NCI-H2196 (cell line): ENCODE data around the gene SCAMP1.
"Not testable (repeated sequence)": the region's sequence is repeated elsewhere in the genome, so short reads cannot be mapped to it uniquely, and the experiment has no call there.

ENCODE experiments used
- DNase-seq: peaks from one replicate; lab custom pipeline; 2025; ENCODE audit not compliant: unreplicated experiment; lab: John Stamatoyannopoulos, UW

The SCAMP1 gene, protein sequence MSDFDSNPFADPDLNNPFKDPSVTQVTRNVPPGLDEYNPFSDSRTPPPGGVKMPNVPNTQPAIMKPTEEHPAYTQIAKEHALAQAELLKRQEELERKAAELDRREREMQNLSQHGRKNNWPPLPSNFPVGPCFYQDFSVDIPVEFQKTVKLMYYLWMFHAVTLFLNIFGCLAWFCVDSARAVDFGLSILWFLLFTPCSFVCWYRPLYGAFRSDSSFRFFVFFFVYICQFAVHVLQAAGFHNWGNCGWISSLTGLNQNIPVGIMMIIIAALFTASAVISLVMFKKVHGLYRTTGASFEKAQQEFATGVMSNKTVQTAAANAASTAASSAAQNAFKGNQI

DNA sequence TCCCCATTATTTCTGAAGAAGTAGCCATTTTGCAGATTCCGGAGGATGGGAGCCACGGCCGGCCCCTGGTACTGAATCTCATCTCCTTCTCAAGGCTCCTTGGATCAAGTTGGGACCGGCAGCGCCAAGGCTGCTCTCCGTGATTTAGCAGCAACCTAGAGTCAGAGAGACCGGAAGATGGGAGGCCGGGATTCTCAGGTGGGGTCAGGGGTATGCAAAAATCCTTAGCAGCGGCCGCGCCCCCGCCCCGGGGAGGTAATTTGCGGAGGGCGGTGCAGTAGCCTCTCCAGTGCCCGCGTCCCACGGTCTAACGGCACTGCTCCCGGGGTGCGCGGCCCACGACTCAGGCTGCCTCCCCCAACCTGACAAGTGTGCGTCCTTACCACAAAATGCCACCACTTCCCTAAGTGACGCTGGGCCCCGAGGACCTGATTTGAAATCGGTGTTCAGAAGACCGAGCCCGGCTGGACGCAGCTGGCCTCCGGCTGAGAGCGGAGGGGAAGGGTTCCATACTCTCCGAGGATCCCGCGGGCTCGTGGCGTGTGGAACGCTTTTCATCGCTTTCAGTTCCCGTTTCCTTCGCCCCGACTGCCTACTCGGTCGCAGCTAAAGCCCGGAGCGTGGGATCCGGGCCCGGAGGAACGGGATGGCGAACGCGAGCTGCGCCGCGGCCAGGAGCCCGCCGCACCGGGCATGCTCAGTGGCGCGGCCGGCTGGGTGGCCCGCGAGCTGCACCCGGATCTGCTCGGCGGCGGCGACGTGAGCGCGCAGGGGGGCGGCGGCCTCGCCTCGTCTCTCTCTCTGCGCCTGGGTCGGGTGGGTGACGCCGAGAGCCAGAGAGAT, at the start of gene SCAMP1:
SCAMP1 (plus strand) TSS at position 787 of the 843 bp plus-strand sequence; CDS start at position 842, 55 bp downstream.
- DNase-seq: peak; percentile 82

GRCh38 chr5:78317515-78317914, 42.9 kb upstream of the SCAMP1 start:
- DNase-seq: no peak

DNA sequence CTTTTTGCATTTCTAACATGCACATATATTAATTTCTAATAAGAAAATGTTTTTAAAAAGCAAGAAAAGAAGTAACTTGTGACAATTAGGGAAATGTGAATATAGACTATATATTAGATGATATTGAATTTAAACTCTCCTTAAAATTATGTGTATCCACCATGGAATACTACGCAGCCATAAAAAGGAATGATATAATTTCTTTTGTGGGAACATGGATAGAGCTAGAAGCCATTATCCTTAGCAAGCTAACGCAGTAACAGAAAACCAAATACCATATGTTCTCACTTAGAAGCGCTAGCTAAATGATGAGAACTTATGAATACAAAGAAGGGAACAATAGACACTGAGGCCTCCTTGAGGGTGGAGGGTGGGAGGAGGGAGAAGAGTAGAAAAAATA, 42.1 kb upstream of the SCAMP1 start:
- no peak for DNase-seq

DNA sequence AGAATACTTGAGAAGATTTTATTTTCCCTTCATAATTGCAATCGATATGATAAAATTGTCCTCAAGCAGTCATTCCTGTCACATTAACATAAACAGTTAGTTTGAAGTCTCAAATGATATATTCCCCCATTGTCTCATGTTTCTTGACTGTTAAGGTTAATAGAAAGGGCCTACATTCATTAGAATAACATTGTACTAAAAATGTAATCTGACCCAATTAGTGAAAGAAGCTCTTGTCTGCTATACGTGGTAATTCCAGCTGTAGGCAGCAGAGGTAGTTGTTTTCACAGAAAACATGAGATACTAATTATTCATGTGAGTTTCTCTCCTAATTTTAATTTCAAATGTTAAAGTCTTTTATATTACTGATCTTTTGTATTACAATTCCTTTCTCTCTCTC, 40.0 kb upstream of the SCAMP1 start:
- no peak for DNase-seq

- no peak for DNase-seq
Measured at GRCh38 chr5:78323241-78323640, 37.2 kb upstream of the SCAMP1 start.

- no peak for DNase-seq
Measured at GRCh38 chr5:78326930-78327329, 33.5 kb upstream of the SCAMP1 start.

DNA sequence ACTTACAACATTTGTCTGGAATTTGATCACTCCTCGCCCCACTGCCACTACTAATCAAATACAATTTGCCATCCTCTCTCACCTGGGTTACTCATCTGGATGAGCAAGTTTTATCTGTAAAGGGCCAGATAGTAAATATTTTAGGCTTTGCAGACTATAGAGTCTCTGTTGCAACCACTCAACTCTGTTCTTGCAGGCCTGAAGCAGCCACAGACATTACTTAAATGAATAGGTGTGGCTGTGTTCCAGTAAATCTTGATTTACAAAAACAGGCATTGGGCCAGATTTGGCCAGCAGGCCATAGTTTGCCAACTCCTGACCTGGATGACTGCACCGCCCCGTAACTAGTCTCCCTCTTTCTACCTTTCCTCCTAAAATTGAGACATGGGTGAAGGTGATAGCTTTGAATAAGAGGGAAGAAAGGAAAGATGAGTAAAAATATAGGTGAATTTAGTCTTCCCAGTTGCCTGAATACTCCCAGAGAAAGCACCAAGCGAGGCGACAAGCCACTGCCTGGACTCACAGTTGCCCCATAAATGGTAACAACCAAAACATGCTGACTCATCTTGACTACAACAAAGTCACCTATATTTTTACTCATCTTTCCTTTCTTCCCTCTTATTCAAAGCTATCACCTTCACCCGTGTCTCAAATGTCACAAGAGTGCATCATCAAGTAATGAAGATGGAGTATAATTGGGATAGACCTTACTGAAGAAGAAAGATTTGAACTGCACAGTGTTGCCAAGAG, 32.5 kb upstream of the SCAMP1 start:
- DNase-seq: peak; percentile 6

DNA sequence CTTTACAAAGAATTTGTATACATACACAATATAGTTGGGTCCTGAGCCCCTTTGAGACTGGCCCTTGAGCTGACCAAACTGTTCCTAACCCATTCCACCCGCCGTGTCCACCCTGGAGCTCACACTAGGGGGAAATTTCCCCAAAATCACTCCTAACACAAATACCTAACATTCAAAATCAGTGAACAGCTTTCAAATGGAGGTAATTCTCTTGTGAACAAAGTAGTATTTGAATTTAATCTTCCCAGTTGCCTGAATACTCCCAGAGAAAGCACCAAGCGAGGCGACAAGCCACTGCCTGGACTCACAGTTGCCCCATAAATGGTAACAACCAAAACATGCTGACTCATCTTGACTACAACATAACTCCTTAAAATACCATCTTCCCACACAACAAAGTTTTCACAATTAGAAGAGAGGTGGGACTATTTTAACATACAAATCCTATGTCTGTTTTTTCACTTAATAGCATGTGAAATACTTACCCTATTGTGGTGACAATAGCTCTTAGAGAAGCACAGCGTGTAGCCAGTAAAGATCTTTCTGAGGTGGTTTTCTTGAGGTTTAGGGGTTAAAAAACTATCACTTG, 31.7 kb upstream of the SCAMP1 start:
- no peak for DNase-seq

GRCh38 chr5:78331523-78332080, 28.8 kb upstream of the SCAMP1 start:
- no peak for DNase-seq

GRCh38 chr5:78334811-78335210, 25.6 kb upstream of the SCAMP1 start:
- no peak for DNase-seq

GRCh38 chr5:78335976-78336375, 24.4 kb upstream of the SCAMP1 start:
- no peak for DNase-seq

GRCh38 chr5:78336698-78337097, 23.7 kb upstream of the SCAMP1 start:
- DNase-seq: no peak

- no peak for DNase-seq
Measured at GRCh38 chr5:78339617-78340436, 20.6 kb upstream of the SCAMP1 start.

- no peak for DNase-seq
Measured at GRCh38 chr5:78341440-78341839, 19.0 kb upstream of the SCAMP1 start.

DNA sequence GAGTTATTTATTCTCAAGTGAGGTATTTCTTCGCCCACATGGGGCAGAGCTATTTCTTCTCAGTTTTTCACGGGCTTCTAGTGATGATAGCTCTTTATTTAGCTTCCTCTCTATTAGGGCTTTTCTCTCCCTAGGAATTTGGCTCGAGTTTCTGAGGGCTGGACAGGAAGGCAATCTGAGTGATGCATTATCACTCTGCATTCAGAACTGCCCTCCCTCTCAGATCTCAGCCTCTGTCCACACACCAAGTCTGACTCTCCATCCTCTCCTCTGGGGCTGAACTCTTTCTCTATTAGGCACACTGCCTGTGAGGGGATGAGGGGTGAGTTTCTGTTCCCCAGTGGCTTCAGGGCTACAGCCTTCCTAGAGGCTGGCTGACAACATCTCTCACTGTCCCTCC, 14.9 kb upstream of the SCAMP1 start:
- DNase-seq: no peak

- no peak for DNase-seq
Measured at GRCh38 chr5:78353520-78353919, 6.9 kb upstream of the SCAMP1 start.

DNA sequence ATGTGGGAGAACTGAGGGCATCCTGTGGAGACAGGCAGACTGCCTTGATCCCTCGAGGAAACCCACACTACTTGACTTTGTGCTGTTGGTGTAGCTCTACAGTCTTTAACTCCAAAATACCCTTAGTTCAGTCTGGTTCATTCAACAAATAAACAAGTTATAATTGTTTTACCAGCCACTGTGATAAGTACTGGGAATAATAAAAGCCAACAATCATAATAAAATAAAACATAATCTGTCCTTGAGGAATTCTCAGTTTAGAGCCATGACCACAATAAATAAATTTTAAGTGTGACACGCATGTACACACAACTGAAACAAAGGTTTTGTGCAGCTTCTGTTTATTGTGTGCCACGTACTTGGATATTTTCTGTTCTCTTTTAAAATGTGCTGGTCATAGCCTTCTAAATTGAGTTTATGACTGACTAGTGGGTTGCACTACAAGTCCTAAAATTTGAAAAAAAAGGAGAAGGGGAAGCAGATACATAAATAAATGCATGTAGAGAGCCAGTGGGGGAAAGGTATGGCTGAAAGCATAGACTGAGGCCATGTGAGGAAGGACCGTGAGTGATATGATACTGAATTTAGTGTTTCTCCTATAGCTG, 6.2 kb upstream of the SCAMP1 start:
- DNase-seq: no peak

DNA sequence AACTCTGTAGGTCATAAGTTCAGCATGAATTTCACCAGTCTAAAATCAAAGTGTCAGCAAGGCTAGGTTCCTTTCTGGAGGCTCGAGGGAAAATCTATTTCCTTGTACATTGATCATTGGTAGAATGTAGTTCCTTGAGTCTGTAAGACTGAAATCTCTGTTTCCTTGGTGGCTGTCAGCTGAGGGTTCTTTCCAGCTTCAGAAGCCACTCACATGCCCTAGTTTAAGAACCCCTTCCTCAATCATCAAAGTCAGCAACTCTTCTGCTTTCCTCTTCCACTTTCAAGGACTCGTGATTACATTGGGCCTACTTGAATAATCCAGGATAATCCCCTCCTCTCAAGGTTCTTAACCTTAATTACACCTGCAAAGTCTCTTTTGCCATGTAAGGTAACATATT, 4.9 kb upstream of the SCAMP1 start:
- DNase-seq: no peak

DNA sequence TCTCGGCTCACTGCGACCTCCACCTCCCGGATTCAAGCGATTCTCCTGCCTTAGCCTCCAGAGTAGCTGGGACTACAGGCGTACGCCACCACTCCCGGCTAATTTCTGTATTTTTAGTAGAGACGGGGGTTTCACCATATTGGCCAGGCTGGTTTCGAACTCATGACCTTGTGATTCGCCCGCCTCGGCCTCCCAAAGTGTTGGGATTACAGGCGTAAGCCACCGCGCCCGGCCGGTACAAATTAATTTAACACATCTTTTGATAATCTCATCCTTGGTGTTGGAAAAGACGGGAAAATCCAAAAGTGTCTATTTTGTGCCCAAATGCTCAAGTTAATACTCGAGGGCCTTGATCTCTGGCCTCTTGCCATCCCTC, 974 bp upstream of the SCAMP1 start:
- DNase-seq: not testable (repeated sequence)

- no peak for DNase-seq
Measured at GRCh38 chr5:78360674-78360923, 182 bp downstream of the SCAMP1 start.
